ENCODE data around the gene KCNJ2. TPM values are rescaled to one million over a fixed set of nuclear protein-coding genes. Genes with fewer than 3 reads are reported as not detected.

KCNJ2 gene
- polyA plus RNA-seq, 1 donor from 2014 or later: 2.3 TPM

DNA sequence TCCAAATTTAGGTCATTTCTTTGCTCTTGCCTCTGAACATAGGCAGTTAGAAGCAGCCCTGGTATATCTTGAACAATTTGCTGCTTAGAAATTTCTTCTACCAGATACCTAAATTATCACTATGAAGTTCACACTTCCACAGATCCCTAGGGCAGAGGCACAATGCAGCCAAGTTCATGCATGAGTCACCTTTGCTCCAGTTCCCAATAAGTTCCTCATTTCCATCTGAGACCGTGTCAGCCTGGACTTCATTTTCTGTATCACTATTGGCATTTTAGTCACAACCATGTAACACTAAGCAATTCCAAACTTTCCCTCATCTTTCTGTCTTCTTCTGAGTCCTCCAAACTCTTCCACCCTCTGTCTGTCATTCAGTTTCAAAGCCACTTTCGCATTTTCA, 49.3 kb upstream of the KCNJ2 start:
- no peak overlapping the region for H3K9ac ChIP-seq (ENCODE audit: low read length)
- no peaks in the 10 kb centered on the region for H3K27me3 ChIP-seq (ENCODE audit: insufficient read depth, low read depth, low read length)
- no peak overlapping the region for H2AFZ ChIP-seq (ENCODE audit: low read depth, low read length)
- H3K27ac ChIP-seq (ENCODE audit: low read length): no peak overlapping the region
- no peaks in the 10 kb centered on the region for H3K9me2 ChIP-seq (ENCODE audit: insufficient read depth, low read length)
- TF ChIP-seq EZH2 (IDR thresholded peaks at IDR 0.05; ENCODE audit: borderline replicate concordance, insufficient read depth, low read length, poor library complexity, severe bottlenecking) (no peak), MXI1 (conservative IDR thresholded peaks at IDR 0.05; ENCODE audit: poor library complexity, severe bottlenecking) (no peak), SMC3 (conservative IDR thresholded peaks at IDR 0.05; ENCODE audit: poor library complexity) (no peak), TAF1 (IDR thresholded peaks at IDR 0.05; ENCODE audit: low read depth) (no peak), EP300 (conservative IDR thresholded peaks at IDR 0.05; ENCODE audit: poor library complexity, severe bottlenecking) (no peak), RAD21 (conservative IDR thresholded peaks at IDR 0.05) (no peak), POLR2AphosphoS5 (IDR thresholded peaks at IDR 0.05) (no peak)
- TF ChIP-seq, protein P1, sequence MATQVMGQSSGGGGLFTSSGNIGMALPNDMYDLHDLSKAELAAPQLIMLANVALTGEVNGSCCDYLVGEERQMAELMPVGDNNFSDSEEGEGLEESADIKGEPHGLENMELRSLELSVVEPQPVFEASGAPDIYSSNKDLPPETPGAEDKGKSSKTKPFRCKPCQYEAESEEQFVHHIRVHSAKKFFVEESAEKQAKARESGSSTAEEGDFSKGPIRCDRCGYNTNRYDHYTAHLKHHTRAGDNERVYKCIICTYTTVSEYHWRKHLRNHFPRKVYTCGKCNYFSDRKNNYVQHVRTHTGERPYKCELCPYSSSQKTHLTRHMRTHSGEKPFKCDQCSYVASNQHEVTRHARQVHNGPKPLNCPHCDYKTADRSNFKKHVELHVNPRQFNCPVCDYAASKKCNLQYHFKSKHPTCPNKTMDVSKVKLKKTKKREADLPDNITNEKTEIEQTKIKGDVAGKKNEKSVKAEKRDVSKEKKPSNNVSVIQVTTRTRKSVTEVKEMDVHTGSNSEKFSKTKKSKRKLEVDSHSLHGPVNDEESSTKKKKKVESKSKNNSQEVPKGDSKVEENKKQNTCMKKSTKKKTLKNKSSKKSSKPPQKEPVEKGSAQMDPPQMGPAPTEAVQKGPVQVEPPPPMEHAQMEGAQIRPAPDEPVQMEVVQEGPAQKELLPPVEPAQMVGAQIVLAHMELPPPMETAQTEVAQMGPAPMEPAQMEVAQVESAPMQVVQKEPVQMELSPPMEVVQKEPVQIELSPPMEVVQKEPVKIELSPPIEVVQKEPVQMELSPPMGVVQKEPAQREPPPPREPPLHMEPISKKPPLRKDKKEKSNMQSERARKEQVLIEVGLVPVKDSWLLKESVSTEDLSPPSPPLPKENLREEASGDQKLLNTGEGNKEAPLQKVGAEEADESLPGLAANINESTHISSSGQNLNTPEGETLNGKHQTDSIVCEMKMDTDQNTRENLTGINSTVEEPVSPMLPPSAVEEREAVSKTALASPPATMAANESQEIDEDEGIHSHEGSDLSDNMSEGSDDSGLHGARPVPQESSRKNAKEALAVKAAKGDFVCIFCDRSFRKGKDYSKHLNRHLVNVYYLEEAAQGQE (IDR thresholded peaks at IDR 0.05; ENCODE audit: borderline replicate concordance): no peak
- TF ChIP-seq, protein P2, sequence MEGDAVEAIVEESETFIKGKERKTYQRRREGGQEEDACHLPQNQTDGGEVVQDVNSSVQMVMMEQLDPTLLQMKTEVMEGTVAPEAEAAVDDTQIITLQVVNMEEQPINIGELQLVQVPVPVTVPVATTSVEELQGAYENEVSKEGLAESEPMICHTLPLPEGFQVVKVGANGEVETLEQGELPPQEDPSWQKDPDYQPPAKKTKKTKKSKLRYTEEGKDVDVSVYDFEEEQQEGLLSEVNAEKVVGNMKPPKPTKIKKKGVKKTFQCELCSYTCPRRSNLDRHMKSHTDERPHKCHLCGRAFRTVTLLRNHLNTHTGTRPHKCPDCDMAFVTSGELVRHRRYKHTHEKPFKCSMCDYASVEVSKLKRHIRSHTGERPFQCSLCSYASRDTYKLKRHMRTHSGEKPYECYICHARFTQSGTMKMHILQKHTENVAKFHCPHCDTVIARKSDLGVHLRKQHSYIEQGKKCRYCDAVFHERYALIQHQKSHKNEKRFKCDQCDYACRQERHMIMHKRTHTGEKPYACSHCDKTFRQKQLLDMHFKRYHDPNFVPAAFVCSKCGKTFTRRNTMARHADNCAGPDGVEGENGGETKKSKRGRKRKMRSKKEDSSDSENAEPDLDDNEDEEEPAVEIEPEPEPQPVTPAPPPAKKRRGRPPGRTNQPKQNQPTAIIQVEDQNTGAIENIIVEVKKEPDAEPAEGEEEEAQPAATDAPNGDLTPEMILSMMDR (IDR thresholded peaks at IDR 0.05; ENCODE audit: poor library complexity, severe bottlenecking): no peak
- H3F3A ChIP-seq (ENCODE audit: insufficient read depth, low read length, poor library complexity, severe bottlenecking): no peaks in the 10 kb centered on the region
- H3K4me2 ChIP-seq (ENCODE audit: low read length): no peak overlapping the region
- no peak overlapping the region for H3K4me3 ChIP-seq (ENCODE audit: low read length)
- no peaks in the 10 kb centered on the region for H3K36me3 ChIP-seq (ENCODE audit: insufficient read depth, low read length)
- H3K9me3 ChIP-seq (ENCODE audit: low read length): no peaks in the 10 kb centered on the region
- H3K79me2 ChIP-seq (replicated peaks; ENCODE audit: insufficient read depth, low read length): no peaks in the 10 kb centered on the region
- no peaks in the 10 kb centered on the region for H4K20me1 ChIP-seq (ENCODE audit: insufficient read depth)

DNA sequence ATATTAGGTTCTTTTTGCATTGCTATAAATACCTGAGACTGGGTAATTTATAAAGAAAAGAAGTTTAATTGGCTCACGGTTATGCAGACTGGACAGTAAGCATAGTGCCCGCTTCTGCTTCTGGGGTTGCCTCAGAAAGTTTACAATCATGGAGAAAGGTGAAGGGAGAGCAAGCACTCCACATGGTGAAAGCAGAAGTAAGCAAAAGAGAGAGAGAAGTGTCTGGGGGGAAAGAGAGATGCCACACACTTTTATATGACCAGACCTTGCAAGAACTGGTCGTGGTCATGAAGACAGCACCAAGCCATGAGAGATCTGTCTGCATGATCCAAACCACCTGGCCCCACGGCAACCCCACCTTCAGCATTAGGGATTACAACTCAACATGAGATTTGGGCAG, 48.9 kb upstream of the KCNJ2 start:
- no peak overlapping the region for H2AFZ ChIP-seq (ENCODE audit: low read depth, low read length)

More for the DNA sequence above, 48.9 kb upstream of the KCNJ2 start:
- Histone ChIP-seq H3K4me2 (ENCODE audit: low read length) (no peak overlapping the region), H3K9me2 (ENCODE audit: insufficient read depth, low read length) (no peaks in the 10 kb centered on the region), H3K27me3 (ENCODE audit: insufficient read depth, low read depth, low read length) (no peaks in the 10 kb centered on the region), H3K4me3 (ENCODE audit: low read length) (no peak overlapping the region), H3K9me3 (ENCODE audit: low read length) (no peaks in the 10 kb centered on the region), H3K27ac (ENCODE audit: low read length) (no peak overlapping the region), H3K36me3 (ENCODE audit: insufficient read depth, low read length) (no peaks in the 10 kb centered on the region), H3K9ac (ENCODE audit: low read length) (no peak overlapping the region), H3F3A (ENCODE audit: insufficient read depth, low read length, poor library complexity, severe bottlenecking) (no peaks in the 10 kb centered on the region), H3K79me2 (replicated peaks; ENCODE audit: insufficient read depth, low read length) (no peaks in the 10 kb centered on the region), H4K20me1 (ENCODE audit: insufficient read depth) (no peaks in the 10 kb centered on the region)
- TF ChIP-seq EP300 (conservative IDR thresholded peaks at IDR 0.05; ENCODE audit: poor library complexity, severe bottlenecking) (no peak), TAF1 (IDR thresholded peaks at IDR 0.05; ENCODE audit: low read depth) (no peak), SMC3 (conservative IDR thresholded peaks at IDR 0.05; ENCODE audit: poor library complexity) (no peak), POLR2AphosphoS5 (IDR thresholded peaks at IDR 0.05) (no peak), MXI1 (conservative IDR thresholded peaks at IDR 0.05; ENCODE audit: poor library complexity, severe bottlenecking) (no peak), RAD21 (conservative IDR thresholded peaks at IDR 0.05) (no peak), EZH2 (IDR thresholded peaks at IDR 0.05; ENCODE audit: borderline replicate concordance, insufficient read depth, low read length, poor library complexity, severe bottlenecking) (no peak)
- TF ChIP-seq, protein P2 (IDR thresholded peaks at IDR 0.05; ENCODE audit: poor library complexity, severe bottlenecking): no peak
- TF ChIP-seq, protein P1 (IDR thresholded peaks at IDR 0.05; ENCODE audit: borderline replicate concordance): no peak
